HG02973 (cell line): ENCODE results near the gene ADAMTS1.

Experiments used
- ATAC-seq: cut with Tn5 transposase; IDR thresholded peaks from one replicate; pipeline ENCODE4 v1.9.1; 2021; ENCODE audit warnings: moderate library complexity; ENCODE audit not compliant: unreplicated experiment

Gene ADAMTS1

GRCh38 chr21:26845759-26846035 is 488 bp upstream of the ADAMTS1 start:
- ATAC-seq: no peak

- ATAC-seq: no peak
Observed at GRCh38 chr21:26844258-26845065, 747 bp downstream of the ADAMTS1 start.

GRCh38 chr21:26843933-26844257 is 1.3 kb downstream of the ADAMTS1 start:
- ATAC-seq: no peak

- ATAC-seq: no peak
Observed at GRCh38 chr21:26842974-26843932, 2.0 kb downstream of the ADAMTS1 start.

GRCh38 chr21:26842300-26842699 is 2.9 kb downstream of the ADAMTS1 start:
- ATAC-seq: no peak

GRCh38 chr21:26840912-26841311 is 4.3 kb downstream of the ADAMTS1 start:
- no peak for ATAC-seq

- ATAC-seq: no peak
Observed at GRCh38 chr21:26840201-26840600, 5.0 kb downstream of the ADAMTS1 start.

GRCh38 chr21:26837539-26837938 is 7.7 kb downstream of the ADAMTS1 start:
- ATAC-seq: no peak

GRCh38 chr21:26836528-26836927 is 8.7 kb downstream of the ADAMTS1 start:
- no peak for ATAC-seq

- no peak for ATAC-seq
Observed at GRCh38 chr21:26835714-26836265, 9.4 kb downstream of the ADAMTS1 start.

- no peak for ATAC-seq
Observed at GRCh38 chr21:26835027-26835713, 10.0 kb downstream of the ADAMTS1 start.

GRCh38 chr21:26834181-26834905 is 10.9 kb downstream of the ADAMTS1 start:
- no peak for ATAC-seq

GRCh38 chr21:26833460-26833939 is 11.7 kb downstream of the ADAMTS1 start:
- ATAC-seq: no peak

GRCh38 chr21:26833011-26833410 is 12.2 kb downstream of the ADAMTS1 start:
- ATAC-seq: no peak

- no peak for ATAC-seq
Observed at GRCh38 chr21:26832546-26832945, 12.7 kb downstream of the ADAMTS1 start.

GRCh38 chr21:26826801-26827200 is 18.4 kb downstream of the ADAMTS1 start:
- no peak for ATAC-seq

- no peak for ATAC-seq
Observed at GRCh38 chr21:26820509-26820908, 24.7 kb downstream of the ADAMTS1 start.

- no peak for ATAC-seq
Observed at GRCh38 chr21:26819740-26820324, 25.4 kb downstream of the ADAMTS1 start.

GRCh38 chr21:26818906-26819305 is 26.3 kb downstream of the ADAMTS1 start:
- ATAC-seq: no peak

GRCh38 chr21:26815197-26815596 is 30.0 kb downstream of the ADAMTS1 start:
- ATAC-seq: no peak
